Activated CD8-positive, alpha-beta memory T cell treated with anti-CD3 and anti-CD28 coated beads, Interleukin-2, amount 50 U/mL, for 4 hours (primary cell): ENCODE data around the gene TMEM19.

Experiments
- DNase-seq: peaks from one replicate; pipeline ENCODE4 v3.0.0-alpha.2; 2020

TMEM19 gene

DNA sequence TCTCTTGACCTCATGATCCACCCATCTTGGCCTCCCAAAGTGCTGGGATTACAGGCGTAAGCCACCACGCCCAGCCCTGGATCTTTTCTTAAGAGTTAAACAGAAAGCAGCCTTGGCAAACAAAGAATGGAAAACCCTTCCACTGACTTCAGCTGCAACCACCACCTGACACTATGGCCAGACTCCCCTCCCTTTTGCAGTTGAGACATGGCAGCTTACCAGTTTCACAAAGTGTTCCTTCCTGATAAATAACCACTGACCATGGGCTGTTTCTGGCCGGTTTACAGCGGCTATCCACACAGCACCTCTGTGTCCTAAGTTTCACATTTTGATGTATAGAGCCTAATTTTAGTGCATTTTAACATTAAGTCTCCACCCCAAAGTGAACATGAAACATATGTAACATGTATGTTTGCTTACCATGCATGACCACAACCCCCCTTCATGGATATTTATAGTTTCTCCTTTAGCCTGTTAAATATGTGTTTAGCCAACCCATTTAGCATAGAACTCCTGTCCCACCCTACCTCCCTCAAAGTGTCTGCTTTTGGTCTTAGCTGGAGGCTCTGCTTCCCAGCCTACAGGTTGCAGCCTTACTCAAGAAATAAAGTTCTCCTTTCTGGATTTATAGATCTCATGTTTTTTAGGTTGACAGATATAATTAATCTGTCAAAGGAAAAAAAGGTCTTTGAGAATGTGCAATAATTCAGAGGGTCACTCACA lies 36.1 kb downstream of the TMEM19 start:
- no peak for DNase-seq

DNA sequence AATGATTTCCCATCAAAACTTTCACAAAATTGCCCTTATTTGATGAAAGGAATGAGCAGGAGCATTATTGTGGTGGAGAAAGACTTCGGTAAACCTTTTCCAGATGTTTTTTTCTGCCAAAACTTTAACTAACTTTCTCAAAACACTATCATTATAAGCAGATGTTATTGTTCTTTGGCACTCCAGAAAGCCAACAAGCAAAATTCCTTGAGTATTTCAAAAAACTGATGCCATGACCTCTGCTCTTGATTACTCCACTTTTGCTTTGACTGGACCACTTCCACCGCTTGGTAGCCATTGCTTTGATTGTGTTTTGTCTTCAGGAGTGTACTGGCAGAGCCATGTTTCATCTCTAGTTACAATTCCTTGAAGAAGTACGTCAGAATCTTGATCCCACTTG lies 39.1 kb downstream of the TMEM19 start:
- DNase-seq, result no peak

DNA sequence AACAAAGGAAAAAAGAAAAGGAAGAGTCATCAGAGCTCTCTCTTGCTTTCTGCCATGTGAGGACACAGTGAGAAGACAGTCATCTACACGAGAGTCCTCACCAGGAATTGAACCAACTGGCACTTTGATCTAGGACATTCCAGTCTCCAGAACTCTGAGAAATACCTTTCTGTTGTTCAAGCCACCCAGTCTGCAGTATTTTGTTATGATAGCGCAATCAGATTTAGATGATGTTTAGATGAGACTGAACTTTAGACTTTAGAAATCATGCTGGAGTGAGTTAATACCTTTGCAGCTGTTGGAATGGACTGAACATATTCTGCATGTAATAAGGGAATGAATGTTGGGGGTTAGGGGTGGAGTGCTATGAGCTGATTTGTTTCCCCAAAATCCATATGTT lies 40.7 kb downstream of the TMEM19 start:
- DNase-seq, result no peak

DNA sequence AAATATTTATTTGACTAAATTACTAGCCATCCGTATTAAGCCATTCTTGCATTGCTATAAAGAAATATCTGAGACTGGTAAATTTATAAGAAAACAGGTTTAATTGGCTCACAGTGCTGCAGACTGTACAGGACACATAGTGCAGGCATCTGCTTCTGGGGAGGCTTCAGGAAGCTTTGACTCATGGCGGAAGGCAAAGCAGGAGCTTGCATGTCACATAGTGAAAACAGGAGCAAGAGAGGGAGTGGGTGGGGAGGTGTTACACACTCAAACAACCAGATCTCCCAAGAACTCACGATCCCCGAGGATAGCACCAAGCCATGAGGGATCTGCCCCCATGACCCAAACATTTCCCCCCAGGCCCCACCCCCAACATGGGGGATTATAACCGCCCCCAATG lies 42.1 kb downstream of the TMEM19 start:
- no peak for DNase-seq

DNA sequence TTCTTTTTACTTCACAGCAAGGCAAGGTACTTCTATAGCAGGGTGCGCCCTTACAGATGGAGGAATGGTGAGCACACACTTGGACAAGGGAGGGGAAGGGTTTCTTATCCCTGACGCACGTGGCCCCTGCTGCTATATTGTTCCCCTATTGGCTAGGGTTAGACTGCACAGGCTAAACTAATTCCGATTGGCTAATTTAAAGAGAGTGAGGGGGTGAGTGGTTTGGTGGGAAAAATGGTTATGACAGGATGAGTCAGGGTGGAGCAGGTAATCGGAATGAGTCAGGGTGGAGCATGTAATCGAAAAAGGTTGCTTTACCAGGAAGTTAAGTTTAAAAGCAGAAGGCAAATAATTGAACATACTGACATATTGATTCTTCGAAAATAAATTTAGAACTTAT lies 45.1 kb downstream of the TMEM19 start:
- no peak for DNase-seq

DNA sequence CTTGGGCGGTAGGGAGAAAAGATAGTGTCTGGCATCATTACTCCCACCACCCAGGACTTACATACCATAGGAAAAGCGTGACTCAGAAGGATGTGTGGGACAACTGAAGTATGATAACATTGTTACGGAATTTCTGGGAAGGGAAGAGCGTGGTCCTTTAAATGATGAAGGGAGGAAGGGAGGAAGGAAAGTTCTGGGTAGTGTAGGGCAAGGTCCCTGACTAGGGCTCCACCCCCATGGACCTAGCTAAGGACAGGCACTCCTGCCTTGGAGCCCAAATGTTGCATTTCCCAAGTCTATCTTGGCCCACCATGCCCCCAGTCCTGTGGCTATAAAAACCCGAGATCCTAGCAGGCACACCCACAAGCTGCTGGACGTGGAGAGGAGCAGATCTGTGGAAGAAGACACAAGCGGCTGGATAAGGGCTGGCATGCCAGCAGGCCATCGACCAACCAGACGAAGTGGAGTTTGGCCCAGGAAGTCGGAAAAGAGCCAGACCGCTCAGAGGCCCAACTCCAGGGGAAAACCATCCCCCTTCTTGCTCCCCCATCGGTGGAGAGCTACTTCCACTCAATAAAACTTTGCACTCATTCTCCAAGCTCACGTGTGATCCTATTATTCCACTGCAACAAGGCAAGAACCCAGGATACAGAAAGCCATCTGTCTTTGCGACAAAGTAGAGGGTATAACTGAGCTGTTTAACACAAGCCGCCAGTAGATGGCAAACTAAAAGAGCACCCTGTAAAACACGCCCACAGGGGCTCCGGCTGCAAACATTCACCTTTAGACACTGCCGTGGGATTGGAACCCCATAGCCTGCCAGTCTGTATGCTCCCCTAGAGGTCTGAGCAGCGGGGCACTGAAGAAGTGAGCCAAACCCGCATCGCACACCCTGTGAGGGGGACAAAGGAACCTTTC lies 45.8 kb downstream of the TMEM19 start:
- no peak for DNase-seq

DNA sequence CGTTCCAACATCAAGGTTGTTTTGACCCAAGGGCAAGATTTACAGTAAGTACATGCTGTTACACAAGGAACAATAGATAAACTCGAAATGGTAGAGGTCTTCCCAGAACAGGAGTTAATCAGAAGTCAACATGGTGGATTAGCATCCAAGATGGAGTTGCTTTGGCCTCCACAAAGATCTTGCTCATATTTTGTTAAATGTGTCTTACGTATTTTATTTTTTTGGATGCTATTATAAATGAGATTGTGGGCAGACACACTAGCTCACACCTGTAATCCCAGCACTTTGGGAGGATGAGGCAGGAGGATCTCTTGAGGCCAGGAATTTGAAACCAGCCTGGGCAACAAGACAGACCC lies 46.5 kb downstream of the TMEM19 start:
- no peak for DNase-seq

DNA sequence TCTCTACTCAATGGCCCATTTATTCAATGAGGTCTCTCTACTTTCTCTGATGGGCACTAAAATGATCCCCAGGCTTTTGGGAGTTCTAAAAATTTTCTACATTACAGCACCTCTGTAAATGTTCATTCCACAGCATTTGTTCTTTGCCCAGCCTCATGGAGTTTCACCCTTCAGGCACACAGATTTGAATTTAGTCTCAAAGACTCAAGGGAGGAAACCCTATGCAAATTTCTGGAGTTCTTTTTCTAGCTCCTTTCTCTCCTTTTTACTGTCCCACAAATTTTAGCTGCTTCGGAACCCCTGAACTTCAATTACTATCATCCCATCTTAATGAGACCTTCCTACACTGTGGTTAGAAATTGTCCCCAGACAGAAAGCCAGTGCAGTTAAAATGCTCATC lies 51.3 kb downstream of the TMEM19 start:
- no peak for DNase-seq

DNA sequence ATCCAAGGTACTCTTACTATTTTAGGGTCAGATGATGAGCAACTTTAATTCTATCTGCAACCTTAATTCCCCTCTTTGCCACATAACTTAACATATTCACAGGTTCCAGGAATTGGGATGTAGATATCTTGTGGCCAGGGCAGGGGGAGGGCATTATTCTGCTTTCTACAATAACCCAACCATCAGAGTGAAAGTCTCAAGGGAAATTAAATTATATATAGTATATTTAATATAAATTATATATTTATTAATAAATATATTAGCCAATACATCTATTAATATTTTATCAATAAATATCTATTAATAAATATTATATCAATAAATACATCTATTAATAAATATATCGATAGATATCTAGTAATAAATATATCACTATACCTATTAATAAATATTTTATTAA lies 57.1 kb downstream of the TMEM19 start:
- DNase-seq, result no peak

DNA sequence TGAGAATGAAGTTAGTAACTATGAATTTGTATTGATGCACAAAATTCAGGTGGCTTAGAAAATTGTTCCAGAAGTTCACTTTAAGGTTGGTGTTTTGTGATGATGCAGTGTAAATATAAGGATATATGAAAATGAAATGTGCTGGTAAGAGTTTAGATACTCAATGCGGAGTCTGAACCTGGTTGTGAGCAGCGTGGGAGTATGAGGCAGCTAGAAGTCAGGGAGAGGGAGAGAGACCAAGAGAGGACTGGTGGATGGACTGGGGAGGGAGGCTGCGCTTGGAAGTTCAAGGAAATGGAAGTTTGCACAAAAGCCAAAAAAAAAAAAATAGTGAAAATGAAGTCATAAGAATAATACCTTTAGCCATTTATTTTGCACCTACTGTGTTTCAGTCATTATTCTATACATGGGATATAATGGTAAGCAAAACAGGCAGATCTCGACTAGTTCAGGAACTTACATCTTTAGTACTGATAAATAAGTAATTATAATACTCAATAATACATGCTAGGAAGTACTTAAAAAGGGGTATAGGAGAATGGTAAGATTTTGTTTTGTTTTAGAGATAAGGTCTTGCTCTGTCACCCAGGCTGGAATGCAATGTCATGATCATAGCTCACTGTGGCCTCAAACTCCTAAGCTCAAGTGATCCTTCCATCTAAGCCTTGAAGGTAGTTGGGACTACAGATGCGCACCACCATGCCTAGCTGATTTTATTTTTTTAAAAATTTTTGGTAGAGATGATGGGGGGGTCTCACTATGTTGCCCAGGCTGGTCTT lies 58.8 kb downstream of the TMEM19 start:
- no peak for DNase-seq

DNA sequence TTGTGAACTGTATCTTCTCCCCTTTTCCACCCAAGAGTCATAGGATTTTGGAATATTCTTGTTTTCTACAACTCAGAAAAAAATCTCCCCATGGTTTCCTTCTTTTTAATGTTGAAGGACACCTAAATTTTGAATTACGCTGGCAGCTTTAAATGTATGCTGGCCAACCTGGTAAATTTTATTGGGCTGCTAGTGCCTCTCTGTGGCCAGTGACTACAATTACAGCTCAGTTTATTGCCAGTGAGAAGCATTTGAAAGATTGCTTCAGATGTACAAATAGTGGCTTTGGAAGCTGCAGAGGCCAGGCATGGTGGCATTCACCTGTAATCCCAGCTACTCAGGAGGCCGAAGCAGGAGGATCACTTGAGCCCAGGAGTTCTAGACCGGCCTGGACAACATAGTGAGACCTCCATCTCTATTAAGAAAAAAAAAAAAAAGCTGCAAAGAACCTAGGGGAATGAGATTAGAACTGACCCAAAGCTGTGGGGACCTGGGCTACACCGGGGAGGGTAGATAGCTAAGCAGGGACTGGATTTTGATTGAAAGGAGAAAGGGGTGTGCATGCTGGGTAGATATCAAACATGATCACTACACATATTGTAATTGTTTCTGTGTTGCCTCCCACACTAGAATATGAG lies 61.2 kb downstream of the TMEM19 start:
- DNase-seq, result peak; percentile 43

DNA sequence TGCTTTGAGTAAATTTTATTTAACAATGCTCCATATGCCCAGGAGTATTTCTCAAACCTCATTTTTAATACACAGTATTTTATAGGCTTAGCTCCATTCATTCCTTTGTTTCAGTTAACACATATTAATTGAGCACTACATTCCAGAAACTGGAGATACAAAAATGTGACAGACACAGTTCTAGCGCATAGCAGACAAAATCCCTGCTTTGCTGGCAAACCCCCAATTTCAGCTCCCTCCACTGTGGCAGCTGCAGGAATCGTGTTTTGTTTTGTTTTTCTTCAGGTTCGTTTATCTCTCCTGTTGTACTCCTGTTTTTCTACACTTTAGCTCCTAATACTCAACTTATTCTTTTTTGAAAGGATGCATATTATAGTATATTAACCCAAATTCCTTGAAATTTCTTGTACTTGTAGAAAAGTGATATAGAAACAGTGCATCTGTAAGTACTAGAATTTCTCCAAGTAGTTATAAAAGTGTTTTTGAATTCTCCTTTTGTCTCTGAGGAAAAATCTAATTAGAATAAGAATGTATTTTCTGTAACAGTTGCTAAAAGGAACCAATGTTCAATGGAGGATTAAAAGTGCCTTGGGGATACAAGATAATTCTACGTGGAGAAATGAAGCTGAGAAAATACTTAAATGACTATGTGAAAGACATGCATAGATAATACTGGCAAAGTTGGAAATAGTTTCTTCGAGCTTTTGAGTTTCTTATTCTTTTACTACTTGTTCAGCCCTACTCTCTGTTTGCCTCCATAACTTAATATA lies 62.4 kb downstream of the TMEM19 start:
- no peak for DNase-seq

DNA sequence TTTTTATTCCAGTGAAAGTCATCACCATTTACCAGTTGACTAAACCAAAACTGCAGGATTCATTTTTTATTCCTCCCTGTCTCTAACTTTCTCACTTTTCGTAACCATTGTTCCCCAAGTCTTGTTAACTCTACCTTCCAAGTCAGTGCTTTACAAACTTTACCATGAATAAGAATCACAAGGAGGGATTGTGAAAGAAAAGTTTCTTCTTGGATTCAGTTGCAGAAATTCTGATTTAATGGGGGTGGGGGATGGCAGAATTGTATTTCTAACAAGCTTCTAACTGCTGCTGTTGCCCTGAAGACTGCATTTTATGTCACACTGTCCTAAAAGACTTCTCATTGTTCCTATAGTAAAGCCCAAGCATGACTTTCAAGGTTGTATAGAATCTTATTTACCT lies 63.8 kb downstream of the TMEM19 start:
- no peak for DNase-seq

DNA sequence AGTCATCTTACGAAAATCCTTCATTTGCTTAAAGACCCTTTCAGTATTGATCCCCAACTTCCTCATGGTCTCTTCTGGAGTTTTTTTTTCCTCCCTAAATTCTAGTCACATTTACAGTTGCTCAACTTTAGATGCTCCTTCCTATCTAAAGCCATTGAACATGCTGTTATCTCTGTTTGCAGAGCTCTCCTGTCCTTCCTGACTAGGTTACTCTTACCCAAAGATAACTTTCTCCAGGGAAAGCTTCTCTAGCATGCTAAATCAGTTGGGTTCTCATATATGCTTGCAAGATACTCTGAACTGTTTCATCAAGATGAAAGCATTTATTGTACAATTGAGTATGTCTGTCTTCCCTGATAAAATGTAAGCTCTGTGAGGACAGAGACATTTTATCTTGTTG lies 67.0 kb downstream of the TMEM19 start:
- DNase-seq, result no peak
